SK-N-SH (cell line): ENCODE data around the gene PITX1.

ENCODE experiments used
- CHD2 ChIP-seq: fragments of 150-350 bp; IDR thresholded peaks from 2 replicates; pipeline ENCODE4 v1.6.1; 2018; ENCODE audit warnings: low read length; ENCODE audit not compliant: partially characterized antibody
- CTCF ChIP-seq: fragments of 200-600 bp; sonication (generic); IDR thresholded peaks from 2 replicates; pipeline ENCODE4 v1.6.1; 2017; ENCODE audit warnings: antibody characterized with exemption, mild to moderate bottlenecking, moderate library complexity
- ELF1 ChIP-seq: IDR thresholded peaks from 2 replicates; pipeline ENCODE4 v1.4.0; 2012
- EP300 ChIP-seq, 2 experiments: IDR thresholded peaks; 2 replicates each; pipeline versions ENCODE4 v1.4.0 to v1.6.1; 2012; ENCODE audit warnings: borderline replicate concordance in 1 of 2, low read depth in 1 of 2, low read length in 1 of 2
- GABPA ChIP-seq: IDR thresholded peaks from 2 replicates; pipeline ENCODE4 v1.4.0; 2012; ENCODE audit warnings: low read depth, mild to moderate bottlenecking
- MEF2A ChIP-seq: IDR thresholded peaks from 2 replicates; pipeline ENCODE4 v1.4.0; 2012; ENCODE audit warnings: low read depth, borderline replicate concordance
- POLR2AphosphoS5 ChIP-seq: IDR thresholded peaks from 2 replicates; pipeline ENCODE4 v1.6.1; 2012; ENCODE audit warnings: low read depth, low read length
- RCOR1 ChIP-seq: fragments of 150-350 bp; IDR thresholded peaks from 2 replicates; pipeline ENCODE4 v1.6.1; 2017; ENCODE audit warnings: antibody characterized with exemption, low read length
- RFX5 ChIP-seq: IDR thresholded peaks from 2 replicates; pipeline ENCODE4 v1.6.1; 2012; ENCODE audit warnings: mild to moderate bottlenecking, improper control_type of control experiment, low read length
- RXRA ChIP-seq: IDR thresholded peaks from 2 replicates; pipeline ENCODE4 v1.4.0; 2012; ENCODE audit warnings: low read depth, mild to moderate bottlenecking, borderline replicate concordance
- USF1 ChIP-seq: IDR thresholded peaks from 2 replicates; pipeline ENCODE4 v1.4.0; 2012; ENCODE audit warnings: low read depth, borderline replicate concordance
- YY1 ChIP-seq: IDR thresholded peaks from 2 replicates; pipeline ENCODE4 v1.4.0; 2012; ENCODE audit warnings: low read depth, mild to moderate bottlenecking
- TF ChIP-seq, protein P1 (sequence below): IDR thresholded peaks from 2 replicates; pipeline ENCODE4 v1.6.1; 2012; ENCODE audit warnings: mild to moderate bottlenecking, low read depth, low read length, moderate library complexity

DNA sequence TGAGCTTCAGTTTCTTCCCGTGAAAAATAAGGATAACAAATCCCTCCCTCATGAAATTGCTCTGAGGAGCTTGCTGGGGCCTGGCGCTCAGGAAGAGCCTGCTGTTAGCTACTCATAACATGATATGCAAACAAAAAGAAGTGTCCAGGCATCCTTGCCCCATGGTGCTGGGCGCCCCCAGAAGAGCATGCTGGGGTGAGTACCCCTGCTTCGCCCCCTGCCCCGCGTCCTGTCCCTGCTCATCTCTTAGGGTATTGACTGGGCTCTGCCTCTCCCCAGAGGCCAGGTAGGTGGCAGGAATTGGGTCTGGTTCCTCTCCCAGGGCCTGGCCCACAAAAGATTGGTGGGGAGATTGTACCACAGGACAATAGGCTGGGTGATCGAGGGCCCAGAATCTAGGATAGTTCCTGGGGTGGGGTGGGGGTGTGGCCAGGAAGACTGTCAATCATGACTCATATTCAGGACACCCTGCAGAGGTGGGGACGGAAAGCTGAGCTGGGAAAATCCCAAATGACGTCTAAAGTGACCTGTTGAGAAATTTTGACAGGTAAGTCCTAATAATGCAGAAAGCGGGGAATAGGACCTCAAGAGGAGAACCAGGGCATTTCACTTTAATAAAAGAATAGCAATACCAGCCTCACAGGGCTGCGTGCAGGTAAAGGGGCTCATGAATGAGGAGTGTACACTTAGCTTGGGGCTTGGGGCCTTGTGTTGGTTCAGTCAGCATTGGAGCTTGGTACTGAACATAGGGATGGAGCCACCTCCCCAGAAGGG, 8.9 kb downstream of the PITX1 start:
- TF ChIP-seq USF1 (no peak), CHD2 (no peak), GABPA (no peak), CTCF (no peak), RCOR1 (no peak), RFX5 (no peak), POLR2AphosphoS5 (no peak), YY1 (no peak), MEF2A (no peak), EP300 (IDR thresholded peaks at IDR 0.05; ENCODE audit: borderline replicate concordance in 1 of 2, low read depth in 1 of 2, low read length in 1 of 2) (no peak), RXRA (no peak), ELF1 (no peak)
- TF ChIP-seq, protein P1, sequence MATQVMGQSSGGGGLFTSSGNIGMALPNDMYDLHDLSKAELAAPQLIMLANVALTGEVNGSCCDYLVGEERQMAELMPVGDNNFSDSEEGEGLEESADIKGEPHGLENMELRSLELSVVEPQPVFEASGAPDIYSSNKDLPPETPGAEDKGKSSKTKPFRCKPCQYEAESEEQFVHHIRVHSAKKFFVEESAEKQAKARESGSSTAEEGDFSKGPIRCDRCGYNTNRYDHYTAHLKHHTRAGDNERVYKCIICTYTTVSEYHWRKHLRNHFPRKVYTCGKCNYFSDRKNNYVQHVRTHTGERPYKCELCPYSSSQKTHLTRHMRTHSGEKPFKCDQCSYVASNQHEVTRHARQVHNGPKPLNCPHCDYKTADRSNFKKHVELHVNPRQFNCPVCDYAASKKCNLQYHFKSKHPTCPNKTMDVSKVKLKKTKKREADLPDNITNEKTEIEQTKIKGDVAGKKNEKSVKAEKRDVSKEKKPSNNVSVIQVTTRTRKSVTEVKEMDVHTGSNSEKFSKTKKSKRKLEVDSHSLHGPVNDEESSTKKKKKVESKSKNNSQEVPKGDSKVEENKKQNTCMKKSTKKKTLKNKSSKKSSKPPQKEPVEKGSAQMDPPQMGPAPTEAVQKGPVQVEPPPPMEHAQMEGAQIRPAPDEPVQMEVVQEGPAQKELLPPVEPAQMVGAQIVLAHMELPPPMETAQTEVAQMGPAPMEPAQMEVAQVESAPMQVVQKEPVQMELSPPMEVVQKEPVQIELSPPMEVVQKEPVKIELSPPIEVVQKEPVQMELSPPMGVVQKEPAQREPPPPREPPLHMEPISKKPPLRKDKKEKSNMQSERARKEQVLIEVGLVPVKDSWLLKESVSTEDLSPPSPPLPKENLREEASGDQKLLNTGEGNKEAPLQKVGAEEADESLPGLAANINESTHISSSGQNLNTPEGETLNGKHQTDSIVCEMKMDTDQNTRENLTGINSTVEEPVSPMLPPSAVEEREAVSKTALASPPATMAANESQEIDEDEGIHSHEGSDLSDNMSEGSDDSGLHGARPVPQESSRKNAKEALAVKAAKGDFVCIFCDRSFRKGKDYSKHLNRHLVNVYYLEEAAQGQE: no peak
